Astrocyte of the cerebellum (primary cell): ENCODE data around the gene RNPS1.
"Not testable (repeated sequence)": the region's sequence is repeated elsewhere in the genome, so short reads cannot be mapped to it uniquely, and the experiment has no call there.

Experiments
- DNase-seq: peaks from one replicate; pipeline ENCODE4 v3.0.0-alpha.2; 2011; ENCODE audit warnings: low read depth
- H3K4me3 ChIP-seq: 2 replicates; pipeline ENCODE4 v1.5.1; 2011; ENCODE audit warnings: mild to moderate bottlenecking, low read depth, low read length, moderate library complexity
- CTCF ChIP-seq: IDR thresholded peaks from 2 replicates; pipeline ENCODE4 v1.5.1; 2012; ENCODE audit warnings: low read length, low read depth, moderate library complexity, mild to moderate bottlenecking; ENCODE audit errors: missing control alignments
- in situ Hi-C: cut with HindIII; loops from 2 replicates; pipeline ENCODE4 v1.10.0; 2017; ENCODE audit warnings: low sequenced_read_pairs

Gene RNPS1

GRCh38 chr16:2244926-2245795 is 22.8 kb downstream of the RNPS1 start:
- no peak for TF ChIP-seq CTCF
- no peak for DNase-seq
- no peak overlapping the region for H3K4me3 ChIP-seq
- in situ Hi-C loops = no loop called here

GRCh38 chr16:2244301-2244700 is 23.6 kb downstream of the RNPS1 start:
- no peak for DNase-seq
- in situ Hi-C loops = no loop called here
- no peak for TF ChIP-seq CTCF
- no peak overlapping the region for H3K4me3 ChIP-seq

- in situ Hi-C loops = no loop called here
- no peak for TF ChIP-seq CTCF
- H3K4me3 ChIP-seq = no peak overlapping the region
- no peak for DNase-seq
Measured at GRCh38 chr16:2243781-2244180, 24.1 kb downstream of the RNPS1 start.

DNA sequence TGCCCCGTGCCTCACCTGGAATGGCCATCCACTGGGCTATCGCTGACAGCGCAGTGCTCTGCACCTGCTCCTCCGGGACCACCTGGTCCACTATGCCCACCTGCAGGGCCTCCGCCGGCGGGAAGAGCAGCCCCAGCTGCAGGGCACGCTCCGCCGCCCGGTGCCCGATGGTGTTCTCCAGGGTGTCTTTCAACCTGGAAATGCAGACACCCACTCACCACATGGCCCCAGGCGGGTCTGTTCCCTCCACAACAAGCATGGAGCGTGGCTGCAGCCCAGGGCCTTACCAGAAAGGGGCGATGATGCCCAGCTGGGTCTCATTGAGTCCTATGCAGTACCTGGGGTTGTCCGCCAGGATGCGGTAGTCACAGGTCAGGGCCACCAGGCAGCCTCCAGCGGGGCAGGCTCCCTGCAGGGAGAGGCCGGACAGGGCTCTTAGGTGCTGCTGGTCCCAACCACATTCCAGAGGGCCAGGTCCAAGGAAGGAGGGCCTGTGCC is 24.8 kb downstream of the RNPS1 start:
- no peak overlapping the region for H3K4me3 ChIP-seq
- DNase-seq = no peak
- TF ChIP-seq CTCF = no peak
- in situ Hi-C loops = no loop called here

DNA sequence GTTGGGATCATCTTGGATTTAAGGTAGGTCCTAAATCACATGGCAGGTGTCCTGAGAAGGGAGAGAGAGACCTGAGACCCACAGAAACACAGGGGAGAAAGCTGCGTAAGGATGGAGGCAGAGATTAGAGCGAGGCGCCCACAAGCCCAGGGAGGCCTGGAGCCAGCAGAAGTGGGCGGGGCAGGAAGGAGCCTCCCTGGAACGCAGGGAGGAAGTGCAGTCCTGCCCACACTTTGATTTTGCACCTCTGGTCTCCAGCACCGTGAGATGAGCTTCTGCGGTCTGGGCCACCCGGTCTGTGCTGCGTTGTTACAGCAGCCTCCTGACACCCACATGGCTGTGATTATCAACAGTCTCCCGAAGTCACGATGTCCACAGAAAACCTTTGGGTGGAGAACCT is 25.3 kb downstream of the RNPS1 start:
- no peak overlapping the region for H3K4me3 ChIP-seq
- in situ Hi-C loops = no loop called here
- no peak for TF ChIP-seq CTCF
- no peak for DNase-seq

DNA sequence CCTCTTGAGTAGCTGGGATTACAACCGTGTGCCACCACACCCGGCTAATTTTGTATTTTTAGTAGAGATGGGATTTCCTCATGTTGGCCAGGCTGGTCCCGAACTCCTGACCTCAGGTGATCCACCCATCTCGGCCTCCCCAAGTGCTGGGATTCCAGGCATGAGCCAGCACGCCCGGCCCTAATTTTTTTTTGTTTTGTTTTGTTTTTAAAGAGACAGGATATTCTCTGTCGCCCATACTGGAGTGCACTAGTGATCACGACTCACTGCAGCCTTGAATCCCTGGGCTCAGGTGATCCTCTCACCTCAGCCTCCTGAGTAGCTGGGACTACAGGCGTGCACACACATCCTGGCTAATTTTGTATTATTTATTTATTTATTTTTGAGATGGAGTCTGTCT is 27.6 kb downstream of the RNPS1 start:
- in situ Hi-C loops, H3K4me3 ChIP-seq, DNase-seq: not testable (repeated sequence)
